MM.1S (cell line): ENCODE measurements around the gene FAP.

Experiments
- DNase-seq: peaks from one replicate; pipeline ENCODE4 v3.0.0-alpha.2; 2015
- H2AFZ ChIP-seq: fragments of 300-600 bp; sonication (generic); 2 replicates; pipeline ENCODE4 v1.6.0; 2016; ENCODE audit warnings: antibody characterized with exemption, low read length
- H3F3A ChIP-seq: fragments of 300-600 bp; sonication (generic); 2 replicates; pipeline ENCODE4 v1.6.1; 2016; ENCODE audit warnings: mild to moderate bottlenecking, antibody characterized with exemption, low read length, moderate library complexity, mixed read lengths; ENCODE audit not compliant: insufficient read depth
- H3K27ac ChIP-seq: fragments of 300-600 bp; sonication (generic); 2 replicates; pipeline ENCODE4 v1.5.1; 2016; ENCODE audit warnings: mild to moderate bottlenecking, low read length
- H3K27me3 ChIP-seq: fragments of 300-600 bp; sonication (generic); replicated peaks from 2 replicates; pipeline ENCODE4 v1.6.0; 2016; ENCODE audit warnings: low read length; ENCODE audit not compliant: insufficient read depth
- H3K36me3 ChIP-seq: fragments of 300-600 bp; sonication (generic); replicated peaks from 2 replicates; pipeline ENCODE4 v1.6.1; 2016; ENCODE audit warnings: mild to moderate bottlenecking, low read length, mixed read lengths; ENCODE audit not compliant: insufficient read depth
- H3K4me1 ChIP-seq: fragments of 300-600 bp; sonication (generic); 2 replicates; pipeline ENCODE4 v1.6.1; 2016; ENCODE audit warnings: low read length, mixed read lengths
- H3K4me2 ChIP-seq: fragments of 300-600 bp; sonication (generic); 2 replicates; pipeline ENCODE4 v1.6.0; 2016; ENCODE audit warnings: low read depth, low read length
- H3K4me3 ChIP-seq: fragments of 300-600 bp; sonication (generic); 2 replicates; pipeline ENCODE4 v1.5.1; 2016; ENCODE audit warnings: low read length, mixed read lengths
- H3K79me2 ChIP-seq: fragments of 300-600 bp; sonication (generic); 2 replicates; pipeline ENCODE4 v1.6.1; 2016; ENCODE audit warnings: mixed run types, low read length, mixed read lengths
- H3K9ac ChIP-seq: fragments of 300-600 bp; sonication (generic); 2 replicates; pipeline ENCODE4 v1.6.1; 2016; ENCODE audit warnings: low read length, mixed read lengths
- H3K9me2 ChIP-seq: fragments of 300-600 bp; sonication (generic); replicated peaks from 2 replicates; pipeline ENCODE4 v1.6.1; 2016; ENCODE audit warnings: mild to moderate bottlenecking, low read length, mixed read lengths; ENCODE audit not compliant: insufficient read depth
- H3K9me3 ChIP-seq: fragments of 300-600 bp; sonication (generic); replicated peaks from 2 replicates; pipeline ENCODE4 v1.6.1; 2016; ENCODE audit warnings: mild to moderate bottlenecking, low read length, mixed read lengths; ENCODE audit not compliant: insufficient read depth
- H4K20me1 ChIP-seq: fragments of 300-600 bp; sonication (generic); 2 replicates; pipeline ENCODE4 v1.6.1; 2016; ENCODE audit warnings: mild to moderate bottlenecking, low read length, moderate library complexity, mixed read lengths; ENCODE audit not compliant: insufficient read depth
- CTCF ChIP-seq: fragments of 300-600 bp; sonication (generic); IDR thresholded peaks from 2 replicates; pipeline ENCODE4 v1.5.1; 2016; ENCODE audit warnings: antibody characterized with exemption, low read length, mixed read lengths
- EZH2 ChIP-seq: fragments of 300-600 bp; sonication (generic); optimal IDR thresholded peaks from 2 replicates; pipeline ENCODE3; 2017; ENCODE audit warnings: low read depth, mild to moderate bottlenecking, antibody characterized with exemption, low read length, mixed read lengths
- EZH2phosphoT487 ChIP-seq: fragments of 300-600 bp; sonication (generic); IDR thresholded peaks from 2 replicates; pipeline ENCODE4 v1.6.1; 2018; ENCODE audit warnings: antibody characterized with exemption, low read length

The FAP gene

GRCh38 chr2:162280654-162281053 is 37.4 kb upstream of the FAP start:
- no peak overlapping the region for H3K9ac ChIP-seq
- no peaks in the 10 kb centered on the region for H3F3A ChIP-seq
- no peak overlapping the region for H3K4me3 ChIP-seq
- H3K79me2 ChIP-seq: no peaks in the 10 kb centered on the region
- TF ChIP-seq CTCF (no peak), EZH2phosphoT487 (no peak), EZH2 (no peak)
- no peaks in the 10 kb centered on the region for H3K9me2 ChIP-seq
- no peaks in the 10 kb centered on the region for H3K36me3 ChIP-seq
- H3K4me1 ChIP-seq: no peaks in the 10 kb centered on the region
- no peak overlapping the region for H3K4me2 ChIP-seq
- no peaks in the 10 kb centered on the region for H3K27me3 ChIP-seq
- H2AFZ ChIP-seq: no peak overlapping the region
- no peaks in the 10 kb centered on the region for H4K20me1 ChIP-seq
- H3K9me3 ChIP-seq: no peaks in the 10 kb centered on the region
- DNase-seq: no peak
- no peak overlapping the region for H3K27ac ChIP-seq

GRCh38 chr2:162277381-162277780 is 34.1 kb upstream of the FAP start:
- H3K36me3 ChIP-seq: no peaks in the 10 kb centered on the region; the same call in 1 of the 2 replicates
- H3K27me3 ChIP-seq: no peaks in the 10 kb centered on the region
- no peaks in the 10 kb centered on the region for H3F3A ChIP-seq
- DNase-seq: no peak
- no peak overlapping the region for H3K4me3 ChIP-seq
- no peaks in the 10 kb centered on the region for H4K20me1 ChIP-seq
- H3K27ac ChIP-seq: no peak overlapping the region
- no peak overlapping the region for H3K4me2 ChIP-seq
- TF ChIP-seq EZH2phosphoT487 (no peak), EZH2 (no peak), CTCF (no peak)
- no peak overlapping the region for H2AFZ ChIP-seq
- no peaks in the 10 kb centered on the region for H3K9me2 ChIP-seq
- H3K79me2 ChIP-seq: no peaks in the 10 kb centered on the region
- no peaks in the 10 kb centered on the region for H3K9me3 ChIP-seq
- no peak overlapping the region for H3K9ac ChIP-seq
- H3K4me1 ChIP-seq: no peaks in the 10 kb centered on the region

- H4K20me1 ChIP-seq: no peaks in the 10 kb centered on the region
- no peak for TF ChIP-seq EZH2
- TF ChIP-seq CTCF: no peak
- no peaks in the 10 kb centered on the region for H3K79me2 ChIP-seq
- H3F3A ChIP-seq: no peaks in the 10 kb centered on the region
- no peak overlapping the region for H2AFZ ChIP-seq
- no peak overlapping the region for H3K9ac ChIP-seq
- H3K27ac ChIP-seq: no peak overlapping the region
- no peaks in the 10 kb centered on the region for H3K27me3 ChIP-seq
- no peaks in the 10 kb centered on the region; the same call in 1 of the 2 replicates for H3K36me3 ChIP-seq
- no peak overlapping the region for H3K4me2 ChIP-seq
- H3K4me3 ChIP-seq: no peak overlapping the region
- no peaks in the 10 kb centered on the region for H3K4me1 ChIP-seq
- no peaks in the 10 kb centered on the region for H3K9me2 ChIP-seq
- H3K9me3 ChIP-seq: no peaks in the 10 kb centered on the region
- no peak for DNase-seq
Observed at GRCh38 chr2:162267996-162268395, 24.8 kb upstream of the FAP start.

GRCh38 chr2:162267496-162267895 is 24.3 kb upstream of the FAP start:
- no peak for DNase-seq
- no peaks in the 10 kb centered on the region for H3K27me3 ChIP-seq
- H3K9ac ChIP-seq: no peak overlapping the region
- no peak overlapping the region for H3K4me2 ChIP-seq
- no peak for TF ChIP-seq EZH2phosphoT487
- no peak for TF ChIP-seq EZH2
- TF ChIP-seq CTCF: no peak
- H3K36me3 ChIP-seq: no peaks in the 10 kb centered on the region
- H3K79me2 ChIP-seq: no peaks in the 10 kb centered on the region
- H3K9me2 ChIP-seq: no peaks in the 10 kb centered on the region
- no peaks in the 10 kb centered on the region for H4K20me1 ChIP-seq
- H3F3A ChIP-seq: no peaks in the 10 kb centered on the region
- H2AFZ ChIP-seq: no peak overlapping the region
- H3K4me1 ChIP-seq: no peaks in the 10 kb centered on the region
- no peaks in the 10 kb centered on the region for H3K9me3 ChIP-seq
- no peak overlapping the region for H3K27ac ChIP-seq
- no peak overlapping the region for H3K4me3 ChIP-seq
